BJ (cell line): ENCODE data around the gene LRPAP1. TPM values are rescaled to one million over a fixed set of nuclear protein-coding genes. Genes with fewer than 3 reads are reported as not detected.

Experiments used
- CTCF ChIA-PET: fragments of 350-600 bp; formaldehyde crosslinking; extraction: SDS; loops from one replicate; lab custom pipeline; 2021; ENCODE audit warnings: antibody characterized with exemption, inconsistent platforms; lab: Yijun Ruan, JAX
- POLR2A ChIA-PET: fragments of 300-600 bp; sonication (Branson Sonifier 250); formaldehyde crosslinking; extraction: SDS; loops from one replicate; lab custom pipeline; 2021; ENCODE audit warnings: antibody characterized with exemption; lab: Charles Lee
- DNase-seq: peaks from one replicate; pipeline ENCODE4 v3.0.0-alpha.2; 2011; ENCODE audit warnings: low read depth
- H3K27me3 ChIP-seq: 2 replicates; pipeline ENCODE4 v1.6.0; 2011; ENCODE audit warnings: low read length; ENCODE audit not compliant: control insufficient read depth, insufficient read depth
- H3K36me3 ChIP-seq: 2 replicates; pipeline ENCODE4 v1.5.1; 2011; ENCODE audit warnings: low read length; ENCODE audit not compliant: control insufficient read depth, insufficient read depth
- H3K4me3 ChIP-seq: 2 replicates; pipeline ENCODE4 v1.5.1; 2011; ENCODE audit warnings: low read depth, mild to moderate bottlenecking, control low read depth, low read length
- CTCF ChIP-seq: IDR thresholded peaks from 2 replicates; pipeline ENCODE4 v1.5.1; 2011; ENCODE audit warnings: low read depth, mild to moderate bottlenecking, control low read depth, inconsistent platforms, low read length, moderate library complexity; ENCODE audit not compliant: insufficient read depth
- polyA plus RNA-seq: library from polyadenylated mRNA; depleted of rRNA; stranded (reverse); fragments of >200 nt; gene quantifications from 2 replicates; pipeline ENCODE4 v1.2.3, GENCODE V29; 2011

LRPAP1 gene
- polyA plus RNA-seq, 1 experiment = 275 TPM

GRCh38 chr4:3485011-3485791 lies 47.0 kb downstream of the LRPAP1 start:
- TF ChIP-seq CTCF = no peak

GRCh38 chr4:3484057-3484973 lies 47.9 kb downstream of the LRPAP1 start:
- CTCF ChIA-PET = no interaction called here
- DNase-seq = no peak
- Histone ChIP-seq H3K27me3 (no peaks in the 10 kb centered on the region; the same call in 1 of the 2 replicates), H3K4me3 (no peak overlapping the region), H3K36me3 (no peaks in the 10 kb centered on the region)
- POLR2A ChIA-PET = no interaction called here
- TF ChIP-seq CTCF = no peak

More at GRCh38 chr4:3485011-3485791, 47.0 kb downstream of the LRPAP1 start:
- H3K36me3 ChIP-seq = no peaks in the 10 kb centered on the region
- ChIA-PET CTCF (interaction anchor here (1.2 kb wide), 1 partner anchor 21 kb away, joined by 5 read pairs; no protein-coding TSS in a partner anchor), POLR2A (no interaction called here)
- no peaks in the 10 kb centered on the region; the same call in 1 of the 2 replicates for H3K27me3 ChIP-seq
- no peak overlapping the region for H3K4me3 ChIP-seq
- no peak for DNase-seq

GRCh38 chr4:3483471-3483921 lies 48.7 kb downstream of the LRPAP1 start:
- H3K4me3 ChIP-seq = no peak overlapping the region
- TF ChIP-seq CTCF = no peak
- ChIA-PET CTCF (no interaction called here), POLR2A (no interaction called here)
- no peaks in the 10 kb centered on the region for H3K36me3 ChIP-seq
- no peaks in the 10 kb centered on the region; the same call in 1 of the 2 replicates for H3K27me3 ChIP-seq
- DNase-seq = peak; percentile 12

DNA sequence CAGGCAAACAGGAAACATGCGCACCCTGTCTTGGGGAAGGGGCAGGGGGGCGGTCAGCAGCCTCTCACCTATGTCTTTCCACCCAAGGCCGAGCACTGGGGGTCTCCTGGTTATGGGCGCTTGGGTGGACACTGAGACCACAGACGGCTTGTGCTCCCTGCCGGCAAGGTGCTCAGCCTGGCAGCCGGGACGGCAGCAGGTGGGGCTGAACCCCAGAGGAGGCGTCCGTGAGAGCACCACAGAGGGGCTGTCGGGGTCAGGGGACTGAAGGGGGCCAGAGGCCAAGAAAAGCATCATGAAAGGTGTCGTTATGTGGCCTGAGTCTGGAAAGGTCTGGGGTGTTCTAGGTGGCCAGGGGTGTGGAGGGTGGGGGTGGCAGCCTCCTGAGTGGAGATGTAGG lies 49.5 kb downstream of the LRPAP1 start:
- no peaks in the 10 kb centered on the region for H3K36me3 ChIP-seq
- no peak for TF ChIP-seq CTCF
- ChIA-PET CTCF (interaction anchor here (0.6 kb wide), 1 partner anchor 398 kb away, joined by 3 read pairs; no protein-coding TSS in a partner anchor), POLR2A (no interaction called here)
- no peak for DNase-seq
- H3K4me3 ChIP-seq = no peak overlapping the region
- no peaks in the 10 kb centered on the region; the same call in 1 of the 2 replicates for H3K27me3 ChIP-seq
